Activated naive CD4-positive, alpha-beta T cell treated with anti-CD3 and anti-CD28 coated beads, Interleukin-2, amount 10 ng/mL, durations not matched to agents 7 days and 5 days (primary cell): Measurements from ENCODE around the gene GBA3.

ENCODE experiments used
- CTCF ChIA-PET: fragments of 350-600 bp; sonication (Branson Sonifier 250); formaldehyde crosslinking; loops from one replicate; lab custom pipeline; 2021; ENCODE audit warnings: antibody characterized with exemption; lab: Charles Lee
- DNase-seq: peaks from one replicate; pipeline ENCODE4 v3.0.0-alpha.2; 2020
- H3K27ac Mint-ChIP-seq: one replicate; pipeline ENCODE4 v1.8.0; 2021; ENCODE audit warnings: mild to moderate bottlenecking, moderate library complexity, mixed read lengths
- H3K27me3 Mint-ChIP-seq: one replicate; pipeline ENCODE4 v1.8.0; 2021; ENCODE audit warnings: mild to moderate bottlenecking, mixed read lengths
- H3K36me3 Mint-ChIP-seq: one replicate; pipeline ENCODE4 v1.8.0; 2021; ENCODE audit warnings: mixed read lengths
- H3K4me1 Mint-ChIP-seq: one replicate; pipeline ENCODE4 v1.8.0; 2021; ENCODE audit warnings: mixed read lengths
- H3K4me3 Mint-ChIP-seq: one replicate; pipeline ENCODE4 v1.8.0; 2021; ENCODE audit warnings: mild to moderate bottlenecking, moderate library complexity, mixed read lengths
- H3K9me3 Mint-ChIP-seq: one replicate; pipeline ENCODE4 v1.8.0; 2021; ENCODE audit warnings: mixed read lengths

The GBA3 gene

DNA sequence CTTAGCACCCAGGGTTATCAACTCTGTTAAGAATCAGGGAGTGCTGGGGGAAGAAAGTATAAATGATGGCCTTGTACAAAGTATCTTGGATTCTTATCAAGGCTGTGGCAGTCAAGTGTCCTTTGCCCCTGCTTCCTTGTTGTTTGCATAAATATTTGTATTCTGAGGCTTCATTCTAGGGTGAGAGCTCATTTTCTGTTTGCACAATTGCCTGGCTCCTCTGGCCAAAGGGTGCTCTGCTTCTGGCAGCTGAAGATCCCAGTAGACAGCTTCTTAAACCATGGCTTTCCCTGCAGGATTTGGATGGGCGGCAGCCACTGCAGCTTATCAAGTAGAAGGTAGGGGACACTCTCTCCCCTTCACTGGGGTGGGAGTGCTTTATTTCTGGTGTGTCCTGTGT lies at the start of gene GBA3:
Gene GBA3 (plus strand): TSS at position 202 of the 400 bp plus-strand sequence.
- Mint-ChIP-seq H3K27me3 (peaks cover 4% of the 10 kb centered on the region), H3K9me3 (no peaks in the 10 kb centered on the region), H3K4me3 (no peak within 1 kb of the TSS), H3K4me1 (no peaks in the 10 kb centered on the region), H3K27ac (no peak within 1 kb of the TSS), H3K36me3 (no peaks in the 10 kb centered on the region)
- CTCF ChIA-PET = interaction anchor here (0.6 to 1.5 kb wide), 2 partner anchors 98 to 283 kb away, joined by 3 to 6 read pairs; no protein-coding TSS in a partner anchor
- DNase-seq = no peak

DNA sequence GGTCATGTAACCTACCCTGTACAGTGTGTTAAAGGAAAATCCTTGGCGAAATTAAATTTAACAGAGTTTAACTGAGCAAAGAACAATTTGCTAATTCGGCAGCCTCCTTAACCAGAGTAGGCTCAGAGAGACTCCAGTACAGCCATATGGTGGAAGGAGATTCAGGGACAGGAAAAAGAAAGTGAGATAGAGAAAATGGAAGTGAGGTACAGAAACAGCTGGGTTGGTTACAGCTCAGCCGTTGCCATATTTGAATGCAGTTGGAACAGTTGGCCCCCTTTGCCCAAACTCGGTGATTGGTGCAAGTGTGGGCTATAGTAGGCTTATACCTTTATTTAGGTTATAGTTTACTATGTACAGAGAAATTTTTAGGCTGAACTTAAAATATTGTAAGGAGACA lies 48.8 kb upstream of the GBA3 start:
- DNase-seq = no peak
- Mint-ChIP-seq H3K36me3 (no peaks in the 10 kb centered on the region), H3K27ac (no peak overlapping the region), H3K4me3 (no peak overlapping the region), H3K27me3 (no peaks in the 10 kb centered on the region), H3K4me1 (no peaks in the 10 kb centered on the region), H3K9me3 (peaks cover 9% of the 10 kb centered on the region)
- CTCF ChIA-PET = no interaction called here

DNA sequence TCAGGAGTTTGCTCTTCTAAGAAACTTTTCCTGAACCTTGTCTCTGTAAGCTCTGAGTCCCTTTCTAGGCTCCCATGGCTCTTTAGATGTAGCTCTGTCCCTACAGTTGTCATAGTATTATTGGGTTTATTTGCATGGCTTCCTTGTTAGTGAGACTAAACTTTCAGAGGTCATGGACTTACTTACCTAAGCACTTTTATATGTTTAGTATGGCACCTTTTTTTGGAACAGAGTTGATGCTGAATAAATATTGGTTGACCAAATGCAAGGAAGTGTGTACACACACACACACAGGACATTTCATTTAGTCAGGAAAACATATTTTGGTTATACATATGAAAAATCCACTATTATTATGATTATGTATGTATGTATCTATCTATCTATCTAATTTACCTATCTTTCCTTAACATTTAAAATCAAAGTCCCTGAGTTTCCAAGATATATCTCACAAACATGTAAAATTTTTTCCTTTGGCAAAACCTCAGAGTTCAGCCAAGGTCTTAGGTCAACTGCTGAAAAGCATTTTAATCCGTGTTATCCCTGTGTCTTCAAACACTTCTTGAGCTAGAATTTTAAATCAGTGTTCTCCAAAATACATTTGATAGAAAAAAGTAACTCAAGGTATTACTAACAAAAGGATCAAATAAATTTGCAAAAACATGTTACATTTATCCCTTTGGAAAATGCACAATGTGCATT lies 47.1 kb upstream of the GBA3 start:
- Mint-ChIP-seq H3K4me1 (no peaks in the 10 kb centered on the region), H3K27ac (no peak overlapping the region), H3K4me3 (no peak overlapping the region), H3K27me3 (no peaks in the 10 kb centered on the region), H3K36me3 (no peaks in the 10 kb centered on the region), H3K9me3 (peaks cover 6% of the 10 kb centered on the region)
- DNase-seq = no peak
- CTCF ChIA-PET = no interaction called here

DNA sequence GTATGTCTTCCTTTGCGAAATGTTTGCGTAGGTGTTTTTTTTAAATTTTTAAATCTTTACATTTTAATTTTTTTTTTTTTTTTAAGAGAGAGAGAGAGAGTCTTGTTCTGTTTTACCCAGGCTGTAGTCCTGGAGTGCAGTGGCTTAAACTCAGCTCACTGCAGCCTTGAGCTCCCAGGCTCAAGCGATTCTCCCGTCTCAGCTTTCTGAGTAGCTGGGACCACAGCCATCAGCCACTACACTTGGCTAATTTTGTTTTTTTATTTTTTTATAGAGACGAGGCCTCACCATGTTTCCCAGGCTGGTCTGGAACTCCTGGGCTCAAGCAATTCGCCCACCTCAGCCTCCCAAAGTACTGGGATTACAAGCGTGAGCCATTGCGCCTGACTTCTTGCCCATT lies 43.7 kb upstream of the GBA3 start:
- DNase-seq = no peak
- Mint-ChIP-seq H3K27ac (no peak overlapping the region), H3K9me3 (no peaks in the 10 kb centered on the region), H3K36me3 (no peaks in the 10 kb centered on the region), H3K27me3 (no peaks in the 10 kb centered on the region), H3K4me1 (no peaks in the 10 kb centered on the region), H3K4me3 (no peak overlapping the region)
- CTCF ChIA-PET = no interaction called here

DNA sequence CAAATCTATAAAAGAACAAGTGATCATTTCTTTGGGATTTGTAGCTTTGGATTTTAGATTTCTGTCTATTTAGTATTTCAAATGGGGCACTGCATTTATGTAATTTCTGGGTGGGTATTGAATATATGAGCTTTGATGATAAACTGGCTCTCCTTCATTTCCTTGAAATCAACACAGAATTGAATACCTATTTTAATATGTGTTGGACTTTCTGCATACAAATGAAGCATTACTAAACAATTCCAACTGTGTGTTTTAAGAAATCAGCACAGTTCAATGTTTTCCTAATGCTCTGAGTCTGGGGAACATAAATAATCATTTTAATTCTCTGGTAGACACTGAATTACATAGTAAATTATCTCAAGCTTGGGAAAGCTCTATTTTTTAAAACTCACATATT lies 42.0 kb upstream of the GBA3 start:
- H3K36me3 Mint-ChIP-seq = no peaks in the 10 kb centered on the region
- H3K4me3 Mint-ChIP-seq = no peak overlapping the region
- H3K27ac Mint-ChIP-seq = no peak overlapping the region
- CTCF ChIA-PET = no interaction called here
- no peak for DNase-seq
- no peaks in the 10 kb centered on the region for H3K27me3 Mint-ChIP-seq
- H3K4me1 Mint-ChIP-seq = no peaks in the 10 kb centered on the region
- H3K9me3 Mint-ChIP-seq = no peaks in the 10 kb centered on the region

DNA sequence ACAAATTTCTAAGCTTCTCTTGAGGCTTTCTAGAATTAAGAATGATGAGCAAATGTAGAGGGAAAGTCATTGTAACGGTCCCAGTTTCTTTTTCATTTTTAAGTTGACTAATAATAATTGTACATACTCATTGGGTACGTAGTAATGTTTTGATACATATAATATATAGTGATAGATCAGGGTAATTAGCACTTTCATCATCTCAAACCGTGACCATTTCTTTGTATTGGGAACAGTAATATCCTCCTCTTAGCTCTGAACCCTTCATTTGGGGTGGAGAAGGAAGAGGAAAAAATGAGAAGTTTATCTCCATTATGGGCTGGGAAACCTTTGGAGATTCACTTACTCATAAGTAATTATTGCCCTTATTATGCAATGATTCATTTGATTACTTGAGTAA lies 39.0 kb upstream of the GBA3 start:
- CTCF ChIA-PET = no interaction called here
- no peaks in the 10 kb centered on the region for H3K27me3 Mint-ChIP-seq
- H3K4me3 Mint-ChIP-seq = no peak overlapping the region
- H3K9me3 Mint-ChIP-seq = no peaks in the 10 kb centered on the region
- H3K4me1 Mint-ChIP-seq = no peaks in the 10 kb centered on the region
- no peak for DNase-seq
- no peak overlapping the region for H3K27ac Mint-ChIP-seq
- no peaks in the 10 kb centered on the region for H3K36me3 Mint-ChIP-seq

DNA sequence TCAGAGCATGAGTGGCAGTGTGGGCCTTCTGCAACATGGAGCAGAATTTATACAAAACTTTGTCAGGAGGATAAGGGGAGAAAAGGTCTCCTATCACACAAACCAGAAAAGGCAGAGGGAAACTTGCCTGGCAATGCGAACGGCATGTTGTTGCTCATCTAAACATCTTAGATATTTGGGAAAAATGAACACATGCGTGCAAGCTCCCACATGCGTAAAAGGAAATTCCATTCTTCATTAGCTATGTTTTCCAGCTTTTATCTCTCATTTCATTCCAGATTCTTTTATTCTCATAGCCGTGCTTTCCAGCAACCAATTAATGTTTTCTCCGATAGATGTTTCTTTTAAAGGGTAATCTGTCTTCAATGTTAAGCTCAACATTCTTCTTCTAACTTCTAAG lies 31.3 kb upstream of the GBA3 start:
- no peaks in the 10 kb centered on the region for H3K4me1 Mint-ChIP-seq
- CTCF ChIA-PET = no interaction called here
- no peak overlapping the region for H3K4me3 Mint-ChIP-seq
- no peak for DNase-seq
- no peak overlapping the region for H3K27ac Mint-ChIP-seq
- H3K27me3 Mint-ChIP-seq = no peaks in the 10 kb centered on the region
- H3K9me3 Mint-ChIP-seq = no peaks in the 10 kb centered on the region
- H3K36me3 Mint-ChIP-seq = no peaks in the 10 kb centered on the region

DNA sequence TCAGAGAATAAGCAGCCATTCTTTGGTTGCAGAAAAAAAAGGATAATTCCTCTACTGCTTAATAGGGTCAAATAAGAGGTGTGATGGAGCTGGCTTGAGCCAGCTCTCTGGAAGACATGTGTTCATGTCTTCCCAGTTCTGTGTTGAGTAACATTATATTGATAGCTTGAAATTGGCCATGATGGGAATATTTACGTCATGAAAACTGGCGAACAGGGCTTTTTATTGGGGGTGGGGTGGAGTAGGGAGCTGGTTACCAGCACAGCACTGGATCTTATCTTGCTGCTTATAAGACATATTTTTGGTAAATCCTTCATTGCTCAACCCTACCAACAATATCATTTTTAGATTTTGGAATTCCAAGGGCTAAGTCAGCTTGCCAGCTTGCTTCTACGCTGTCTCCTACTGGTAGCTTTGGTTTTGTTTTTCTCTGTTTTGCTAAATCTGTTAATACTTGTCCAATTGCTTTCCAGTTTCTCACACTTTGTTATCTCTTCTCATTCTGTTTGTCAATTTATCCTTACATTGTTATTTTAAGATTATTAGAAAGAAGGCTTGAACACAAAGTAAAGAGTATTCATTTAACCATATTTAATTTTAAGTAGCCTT lies 25.3 kb upstream of the GBA3 start:
- Mint-ChIP-seq H3K9me3 (no peaks in the 10 kb centered on the region), H3K27ac (no peak overlapping the region), H3K36me3 (no peaks in the 10 kb centered on the region), H3K4me1 (peaks cover 27% of the 10 kb centered on the region), H3K4me3 (no peak overlapping the region), H3K27me3 (no peaks in the 10 kb centered on the region)
- DNase-seq = no peak
- CTCF ChIA-PET = no interaction called here

DNA sequence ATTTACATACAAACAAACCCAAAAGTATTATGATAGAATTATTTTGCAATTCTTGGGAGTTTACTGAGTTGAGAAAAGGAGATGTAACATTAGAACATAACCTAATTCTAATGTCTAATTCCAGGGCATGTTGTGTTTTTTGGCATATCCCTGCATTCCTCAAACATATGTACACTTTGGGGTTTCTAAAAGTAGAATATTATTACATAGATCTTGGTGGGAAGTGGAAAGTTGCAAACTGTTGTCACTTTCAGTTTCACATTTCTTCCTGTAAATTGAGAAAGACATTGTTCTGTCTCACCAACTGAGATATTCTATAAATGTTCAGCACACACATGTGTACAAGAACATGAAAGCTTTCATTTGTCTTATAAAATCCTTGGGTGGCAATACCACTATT lies 24.4 kb upstream of the GBA3 start:
- H3K4me1 Mint-ChIP-seq = peaks cover 36% of the 10 kb centered on the region
- H3K36me3 Mint-ChIP-seq = no peaks in the 10 kb centered on the region
- no peak overlapping the region for H3K27ac Mint-ChIP-seq
- CTCF ChIA-PET = no interaction called here
- H3K4me3 Mint-ChIP-seq = no peak overlapping the region
- H3K9me3 Mint-ChIP-seq = no peaks in the 10 kb centered on the region
- H3K27me3 Mint-ChIP-seq = no peaks in the 10 kb centered on the region
- no peak for DNase-seq

DNA sequence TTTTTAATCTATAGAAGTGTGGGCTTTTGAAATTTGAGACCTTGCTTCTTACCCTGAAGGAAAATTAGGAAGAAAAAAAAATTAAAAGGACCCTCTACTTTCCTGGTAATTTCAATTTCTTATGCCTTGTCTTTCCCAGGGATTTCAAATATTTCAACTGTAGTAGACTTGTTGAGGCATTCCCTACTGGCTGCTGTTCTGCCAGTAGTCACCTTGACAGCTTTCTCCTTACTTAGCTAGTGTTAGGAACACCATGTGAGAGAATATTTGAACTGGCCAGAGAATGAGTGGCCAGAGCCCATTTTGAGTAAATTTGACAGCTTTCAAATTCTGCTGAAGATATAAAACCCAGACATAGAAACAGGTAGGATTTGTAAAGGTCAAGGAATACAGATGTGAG lies 24.0 kb upstream of the GBA3 start:
- no peak for DNase-seq
- no peaks in the 10 kb centered on the region for H3K9me3 Mint-ChIP-seq
- H3K4me1 Mint-ChIP-seq = peaks cover 38% of the 10 kb centered on the region
- CTCF ChIA-PET = no interaction called here
- H3K4me3 Mint-ChIP-seq = no peak overlapping the region
- no peaks in the 10 kb centered on the region for H3K36me3 Mint-ChIP-seq
- H3K27me3 Mint-ChIP-seq = no peaks in the 10 kb centered on the region
- no peak overlapping the region for H3K27ac Mint-ChIP-seq

DNA sequence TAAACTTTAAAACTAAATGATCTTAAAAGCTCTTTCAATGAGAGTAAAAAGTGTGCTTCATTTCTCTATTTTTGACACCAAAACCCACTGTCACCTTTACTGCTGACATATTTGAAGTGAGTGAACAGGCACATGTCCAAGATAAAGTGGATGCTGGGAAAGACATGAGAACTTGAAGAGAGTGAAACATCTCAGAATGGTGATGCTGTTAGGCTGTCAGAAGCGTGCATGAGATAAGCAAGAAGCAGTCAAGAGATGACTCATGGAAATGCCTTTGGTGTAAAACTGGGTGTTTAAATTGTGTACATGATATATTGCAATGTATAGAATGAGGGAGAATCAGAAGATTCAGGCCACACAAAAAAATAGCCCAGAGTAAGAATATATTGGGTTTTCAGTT lies 21.8 kb upstream of the GBA3 start:
- no peak for DNase-seq
- no peaks in the 10 kb centered on the region for H3K9me3 Mint-ChIP-seq
- H3K4me1 Mint-ChIP-seq = peaks cover 43% of the 10 kb centered on the region
- H3K27me3 Mint-ChIP-seq = no peaks in the 10 kb centered on the region
- no peaks in the 10 kb centered on the region for H3K36me3 Mint-ChIP-seq
- no peak overlapping the region for H3K4me3 Mint-ChIP-seq
- H3K27ac Mint-ChIP-seq = no peak overlapping the region
- CTCF ChIA-PET = interaction anchor here (0.6 to 1.6 kb wide), 2 partner anchors 11 to 64 kb away, joined by 3 read pairs; no protein-coding TSS in a partner anchor

DNA sequence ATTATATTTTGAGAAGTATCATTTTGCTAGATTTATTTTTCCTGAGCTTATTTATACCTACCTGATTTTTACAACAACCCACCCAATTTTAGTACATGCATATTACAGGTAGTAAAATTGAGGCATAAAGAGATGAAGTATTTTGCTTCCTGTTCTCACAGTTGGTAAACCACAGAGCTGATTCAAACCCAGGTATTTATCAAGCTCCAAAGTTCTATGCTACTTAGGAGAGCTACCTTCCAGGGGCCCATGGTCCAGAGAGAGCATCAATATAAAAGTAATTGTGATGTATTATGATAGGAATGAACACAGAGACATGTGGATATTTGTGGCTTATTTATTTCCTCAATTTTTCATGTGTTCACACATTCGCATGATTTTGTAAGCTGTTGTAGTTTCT lies 20.2 kb upstream of the GBA3 start:
- no peak for DNase-seq
- peaks cover 50% of the 10 kb centered on the region for H3K4me1 Mint-ChIP-seq
- CTCF ChIA-PET = interaction anchor here (0.6 to 1.2 kb wide), 2 partner anchors 16 to 65 kb away, joined by 3 read pairs; no protein-coding TSS in a partner anchor
- no peaks in the 10 kb centered on the region for H3K9me3 Mint-ChIP-seq
- no peak overlapping the region for H3K27ac Mint-ChIP-seq
- no peaks in the 10 kb centered on the region for H3K36me3 Mint-ChIP-seq
- no peaks in the 10 kb centered on the region for H3K27me3 Mint-ChIP-seq
- H3K4me3 Mint-ChIP-seq = no peak overlapping the region

DNA sequence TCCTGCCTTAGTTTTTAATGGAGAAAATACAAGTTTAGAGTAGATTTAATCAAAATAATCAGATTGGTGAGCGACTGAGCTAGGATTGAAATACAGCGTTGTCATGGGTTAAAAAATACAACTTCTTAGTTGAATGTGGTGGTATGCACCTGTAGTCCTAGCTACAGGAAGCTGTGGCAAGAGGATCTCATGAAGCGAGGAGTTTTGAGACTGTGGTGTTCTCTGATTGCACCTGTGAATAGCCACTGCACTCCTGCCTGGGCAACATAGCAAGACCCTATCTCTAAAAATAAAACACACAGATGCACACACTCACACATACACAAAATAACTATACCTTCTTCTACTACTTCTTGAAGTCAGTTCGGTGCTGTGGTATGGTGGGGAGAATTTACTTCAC lies 19.8 kb upstream of the GBA3 start:
- no peak overlapping the region for H3K27ac Mint-ChIP-seq
- peaks cover 50% of the 10 kb centered on the region for H3K4me1 Mint-ChIP-seq
- DNase-seq = no peak
- no peaks in the 10 kb centered on the region for H3K9me3 Mint-ChIP-seq
- no peaks in the 10 kb centered on the region for H3K27me3 Mint-ChIP-seq
- CTCF ChIA-PET = interaction anchor here (0.6 to 1.2 kb wide), 2 partner anchors 15 to 66 kb away, joined by 3 read pairs; no protein-coding TSS in a partner anchor
- H3K36me3 Mint-ChIP-seq = no peaks in the 10 kb centered on the region
- H3K4me3 Mint-ChIP-seq = no peak overlapping the region

DNA sequence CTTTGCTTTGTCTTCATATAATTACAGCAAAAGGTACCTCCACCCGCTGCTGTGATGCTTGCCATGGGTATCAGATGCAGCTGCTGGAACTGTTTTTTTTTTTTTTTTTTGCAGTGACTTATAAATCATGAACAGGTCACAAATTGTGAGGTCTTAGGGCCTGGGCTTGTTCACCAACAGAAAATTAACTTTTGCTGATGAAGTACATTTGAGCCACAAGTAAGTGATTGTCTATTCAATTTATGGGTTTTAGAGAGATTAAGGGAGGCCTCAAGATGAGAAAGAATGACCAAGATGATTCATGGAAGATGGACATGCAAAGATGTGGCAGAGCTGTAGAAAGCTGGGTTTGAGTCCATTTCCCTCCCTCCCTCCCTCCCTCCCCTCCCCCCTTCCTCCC lies 18.0 kb upstream of the GBA3 start:
- H3K36me3 Mint-ChIP-seq = no peaks in the 10 kb centered on the region
- DNase-seq = no peak
- peaks cover 38% of the 10 kb centered on the region for H3K4me1 Mint-ChIP-seq
- H3K4me3 Mint-ChIP-seq = no peak overlapping the region
- CTCF ChIA-PET = no interaction called here
- H3K9me3 Mint-ChIP-seq = no peaks in the 10 kb centered on the region
- H3K27me3 Mint-ChIP-seq = no peaks in the 10 kb centered on the region
- H3K27ac Mint-ChIP-seq = no peak overlapping the region

DNA sequence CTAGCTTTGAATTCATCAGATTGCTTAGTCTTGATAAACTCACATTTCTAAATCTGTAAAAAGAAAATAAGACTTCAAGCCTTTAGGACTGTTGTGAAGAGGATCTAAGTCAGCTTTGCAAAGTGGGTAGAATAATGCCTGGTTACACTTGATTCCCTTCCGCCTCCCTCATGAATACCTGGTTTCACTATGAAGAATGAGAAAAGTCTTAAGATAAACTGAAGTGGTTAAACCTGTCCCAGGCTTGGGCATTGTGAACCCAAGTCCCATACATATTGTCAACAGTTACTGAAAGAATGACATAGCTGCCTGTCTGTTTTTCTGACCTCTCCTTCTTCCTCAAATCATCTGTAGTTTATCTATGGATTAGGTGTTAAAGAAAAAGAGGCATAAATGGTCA lies 16.7 kb upstream of the GBA3 start:
- H3K4me1 Mint-ChIP-seq = peaks cover 30% of the 10 kb centered on the region
- no peaks in the 10 kb centered on the region for H3K27me3 Mint-ChIP-seq
- DNase-seq = no peak
- no peak overlapping the region for H3K27ac Mint-ChIP-seq
- H3K4me3 Mint-ChIP-seq = no peak overlapping the region
- CTCF ChIA-PET = interaction anchor here (1.6 kb wide), 1 partner anchor 16 kb away, joined by 4 read pairs; no protein-coding TSS in a partner anchor
- H3K36me3 Mint-ChIP-seq = no peaks in the 10 kb centered on the region
- no peaks in the 10 kb centered on the region for H3K9me3 Mint-ChIP-seq
